Stomach (tissue), 4 donors: ENCODE results near the gene ARFGEF3.

Source experiments
- POLR2A ChIP-seq, 4 donors: fragments of 450-650 bp; IDR thresholded peaks; one replicate each; pipeline ENCODE4 v1.6.1; 2016; ENCODE audit warnings: antibody characterized with exemption in 4 of 4, control low read depth in 2 of 4, mild to moderate bottlenecking in 1 of 4, moderate library complexity in 1 of 4
- POLR2AphosphoS5 ChIP-seq, 3 donors: sonication (generic); formaldehyde crosslinking; IDR thresholded peaks; one replicate each; pipeline ENCODE4 v1.6.1; 2016; ENCODE audit warnings: antibody characterized with exemption in 3 of 3
- TF ChIP-seq, protein P1 (sequence below), 7 experiments: fragments of 450-650 bp in 4 of 7; fragments of 200-600 bp in 3 of 7; sonication (generic) in 3 of 7; IDR thresholded peaks; one replicate each; pipeline ENCODE4 v1.5.1; 2016 to 2019; ENCODE audit warnings: antibody characterized with exemption in 7 of 7, control low read depth in 2 of 7, mild to moderate bottlenecking in 1 of 7

DNA sequence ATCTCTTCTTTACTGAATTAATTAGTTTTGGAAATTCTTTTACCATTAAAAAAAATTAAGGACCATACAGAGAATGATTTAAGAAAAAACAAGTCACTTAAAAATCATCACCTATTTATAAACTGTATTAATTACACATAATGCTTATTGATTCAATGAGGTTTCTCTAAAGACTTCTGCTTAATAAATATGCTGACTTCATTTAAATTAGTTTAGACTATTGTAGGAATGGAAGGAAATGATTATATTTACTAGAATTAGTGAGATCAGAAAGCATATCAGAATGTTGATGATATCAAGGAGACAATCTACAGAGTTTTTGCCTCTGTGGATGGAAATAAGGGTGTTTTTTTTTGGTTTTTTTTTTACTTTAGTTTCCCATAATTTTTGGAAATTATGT, 181.4 kb downstream of the ARFGEF3 start:
- TF ChIP-seq, protein P1, sequence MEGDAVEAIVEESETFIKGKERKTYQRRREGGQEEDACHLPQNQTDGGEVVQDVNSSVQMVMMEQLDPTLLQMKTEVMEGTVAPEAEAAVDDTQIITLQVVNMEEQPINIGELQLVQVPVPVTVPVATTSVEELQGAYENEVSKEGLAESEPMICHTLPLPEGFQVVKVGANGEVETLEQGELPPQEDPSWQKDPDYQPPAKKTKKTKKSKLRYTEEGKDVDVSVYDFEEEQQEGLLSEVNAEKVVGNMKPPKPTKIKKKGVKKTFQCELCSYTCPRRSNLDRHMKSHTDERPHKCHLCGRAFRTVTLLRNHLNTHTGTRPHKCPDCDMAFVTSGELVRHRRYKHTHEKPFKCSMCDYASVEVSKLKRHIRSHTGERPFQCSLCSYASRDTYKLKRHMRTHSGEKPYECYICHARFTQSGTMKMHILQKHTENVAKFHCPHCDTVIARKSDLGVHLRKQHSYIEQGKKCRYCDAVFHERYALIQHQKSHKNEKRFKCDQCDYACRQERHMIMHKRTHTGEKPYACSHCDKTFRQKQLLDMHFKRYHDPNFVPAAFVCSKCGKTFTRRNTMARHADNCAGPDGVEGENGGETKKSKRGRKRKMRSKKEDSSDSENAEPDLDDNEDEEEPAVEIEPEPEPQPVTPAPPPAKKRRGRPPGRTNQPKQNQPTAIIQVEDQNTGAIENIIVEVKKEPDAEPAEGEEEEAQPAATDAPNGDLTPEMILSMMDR (IDR thresholded peaks at IDR 0.05): no peak
- no peak for TF ChIP-seq POLR2A (IDR thresholded peaks at IDR 0.05)
- TF ChIP-seq POLR2AphosphoS5 (IDR thresholded peaks at IDR 0.05): no peak
